Endothelial cell of umbilical vein (primary cell): ENCODE data around the gene SHBG. TPM values are rescaled to one million over a fixed set of nuclear protein-coding genes. Genes with fewer than 3 reads are reported as not detected.
A peak's percentile ranks its signal among the peaks of the same experiment; 100 is the strongest.

Experiments used
- BruUV-seq: library from RNA; stranded (reverse); fragments of 400-500 nt; replicated peaks from 2 replicates; lab custom pipeline; 2021; lab: Mats Ljungman, UMichigan
- CTCF ChIA-PET: fragments of 300-600, 350-600 bp; sonication (Branson Sonifier 250); formaldehyde crosslinking; loops from one replicate; lab custom pipeline; 2021; ENCODE audit warnings: antibody characterized with exemption, inconsistent platforms; lab: Charles Lee
- POLR2A ChIA-PET: fragments of 300-600, 350-600 bp; sonication (Branson Sonifier 250); formaldehyde crosslinking; loops from one replicate; lab custom pipeline; 2021; ENCODE audit warnings: antibody characterized with exemption, inconsistent platforms; lab: Charles Lee
- DNase-seq: peaks from one replicate; pipeline ENCODE4 v3.0.0-alpha.2; 2011; ENCODE audit warnings: low read depth, low spot score
- FAIRE-seq: peaks from 2 replicates; lab custom pipeline; 2011; peaks lifted over from hg19 to GRCh38; lab: Jason Lieb, UNC
- H2AFZ ChIP-seq: 2 replicates; pipeline ENCODE4 v1.6.0; 2012; ENCODE audit warnings: low read depth, low read length, control low read depth, inconsistent platforms
- H3K27ac ChIP-seq: 2 replicates; pipeline ENCODE4 v1.5.1; 2011; ENCODE audit warnings: low read depth, mild to moderate bottlenecking, control low read depth, low read length, moderate library complexity; ENCODE audit not compliant: insufficient read depth
- H3K27me3 ChIP-seq, 2 experiments: 2 replicates each; pipeline versions ENCODE4 v1.6.0 to v1.6.1; 2011; ENCODE audit warnings: low read length in 2 of 2, mixed read lengths in 1 of 2; ENCODE audit not compliant: control insufficient read depth in 2 of 2, insufficient read depth in 2 of 2
- H3K36me3 ChIP-seq, 2 experiments: 2 replicates in 1 of 2; 3 replicates in 1 of 2; pipeline ENCODE4 v1.5.1; 2011; ENCODE audit warnings: low read length in 2 of 2, mild to moderate bottlenecking in 1 of 2, moderate library complexity in 1 of 2; ENCODE audit not compliant: control insufficient read depth in 2 of 2, insufficient read depth in 2 of 2; ENCODE audit errors: extremely low read depth in 1 of 2
- H3K4me1 ChIP-seq: 3 replicates; pipeline ENCODE4 v1.5.1; 2011; ENCODE audit warnings: mild to moderate bottlenecking, low read length; ENCODE audit not compliant: control insufficient read depth, insufficient read depth; ENCODE audit errors: extremely low read depth
- H3K4me2 ChIP-seq: 2 replicates; pipeline ENCODE4 v1.6.1; 2011; ENCODE audit warnings: low read length, control low read depth, mixed read lengths; ENCODE audit not compliant: insufficient read depth
- H3K4me3 ChIP-seq, 3 experiments: fragments of 200-600 bp in 1 of 3; sonication (generic), shearing (Covaris generic) in 1 of 3; replicated peaks in 1 of 3; 2 replicates each; pipeline ENCODE4 v1.5.1; 2011 to 2016; ENCODE audit warnings: control low read depth in 3 of 3, low read length in 3 of 3, mild to moderate bottlenecking in 2 of 3, inconsistent platforms in 1 of 3, low read depth in 1 of 3, moderate library complexity in 1 of 3; ENCODE audit not compliant: insufficient read depth in 1 of 3
- H3K79me2 ChIP-seq: 2 replicates; pipeline ENCODE4 v1.6.0; 2012; ENCODE audit warnings: low read length, inconsistent platforms; ENCODE audit not compliant: control insufficient read depth, insufficient read depth
- H3K9ac ChIP-seq: replicated peaks from 2 replicates; pipeline ENCODE3; 2011; ENCODE audit warnings: low read length, control low read depth; ENCODE audit not compliant: insufficient read depth; ENCODE audit errors: extremely low read depth
- H3K9me1 ChIP-seq: replicated peaks from 3 replicates; pipeline ENCODE4 v1.6.0; 2011; ENCODE audit warnings: mild to moderate bottlenecking, low read length; ENCODE audit not compliant: control insufficient read depth, insufficient read depth; ENCODE audit errors: extremely low read depth
- H3K9me3 ChIP-seq: replicated peaks from 2 replicates; pipeline ENCODE4 v1.5.1; 2012; ENCODE audit warnings: low read length, inconsistent platforms; ENCODE audit not compliant: control insufficient read depth, insufficient read depth
- H4K20me1 ChIP-seq: replicated peaks from 2 replicates; pipeline ENCODE3; 2011; ENCODE audit warnings: mild to moderate bottlenecking, low read length; ENCODE audit not compliant: control insufficient read depth, insufficient read depth; ENCODE audit errors: extremely low read depth
- EZH2 ChIP-seq: IDR thresholded peaks from 2 replicates; pipeline ENCODE4 v1.6.1; 2012; ENCODE audit warnings: borderline replicate concordance, low read depth, mild to moderate bottlenecking, moderate library complexity, low read length, inconsistent platforms; ENCODE audit not compliant: severe bottlenecking
- FOS ChIP-seq: IDR thresholded peaks from 2 replicates; pipeline ENCODE4 v1.6.1; 2011; ENCODE audit warnings: mild to moderate bottlenecking, low read length, moderate library complexity, borderline replicate concordance; ENCODE audit not compliant: insufficient read depth
- GATA2 ChIP-seq: IDR thresholded peaks from 2 replicates; pipeline ENCODE4 v1.7.0; 2011; ENCODE audit warnings: low read depth, mild to moderate bottlenecking, moderate library complexity, mixed read lengths, low read length; ENCODE audit not compliant: insufficient read length, insufficient read depth
- JUN ChIP-seq: IDR thresholded peaks from 2 replicates; pipeline ENCODE4 v1.6.1; 2011; ENCODE audit warnings: borderline replicate concordance, low read depth; ENCODE audit not compliant: insufficient read length, insufficient read depth
- MAX ChIP-seq: IDR thresholded peaks from 2 replicates; pipeline ENCODE4 v1.6.1; 2011; ENCODE audit not compliant: insufficient read depth, insufficient read length
- MYC ChIP-seq: IDR thresholded peaks from one replicate; pipeline ENCODE4 v1.6.1; 2011; ENCODE audit warnings: mild to moderate bottlenecking, low read depth, low read length
- POLR2A ChIP-seq: IDR thresholded peaks from 2 replicates; pipeline ENCODE4 v1.6.1; 2012; ENCODE audit warnings: low read depth, mild to moderate bottlenecking, control low read depth, low read length
- POLR2AphosphoS5 ChIP-seq: IDR thresholded peaks from 2 replicates; pipeline ENCODE4 v1.6.1; 2012; ENCODE audit warnings: low read depth, mild to moderate bottlenecking, control low read depth, low read length, moderate library complexity; ENCODE audit not compliant: insufficient read depth
- dilution Hi-C: fragments of 300-500 bp; cut with MboI; formaldehyde crosslinking; loops from one replicate; pipeline ENCODE4 v1.15.0; 2019; ENCODE audit warnings: low sequenced_read_pairs; ENCODE audit not compliant: extremely low pct_ligation_motif_present
- intact Hi-C: fragments of 100-400 bp; cut with micrococcal nuclease; formaldehyde crosslinking; loops from one replicate; pipeline ENCODE4 v1.10.0; 2022
- polyA plus RNA-seq, 4 experiments: library from polyadenylated mRNA; depleted of rRNA in 3 of 4; stranded (reverse) in 3 of 4; unstranded in 1 of 4; fragments of >200 nt; gene quantifications; 2 replicates each; pipeline versions ENCODE4 v1.2.1 to v1.2.3, GENCODE V29; 2011 to 2012; ENCODE audit warnings: missing spikeins in 1 of 4
- total RNA-seq: library from RNA; stranded (reverse); gene quantifications from 2 replicates; pipeline ENCODE4 v1.2.3, GENCODE V29; 2021
- TF ChIP-seq, protein P1 (sequence below), 2 donors: IDR thresholded peaks; 1 replicate in 1 of 2; 2 replicates in 1 of 2; pipeline ENCODE4 v1.5.1; 2011; ENCODE audit warnings: low read length in 2 of 2, mild to moderate bottlenecking in 2 of 2, moderate library complexity in 2 of 2, control low read depth in 1 of 2, inconsistent platforms in 1 of 2, low read depth in 1 of 2; ENCODE audit not compliant: insufficient read depth in 1 of 2; ENCODE audit errors: extremely low read depth in 1 of 2

Gene SHBG
- total and polyA plus RNA-seq, 2 donors (not counting 3 experiments of a cell fraction or from before 2014, with no cell fraction given), result 0.51 TPM; not detected in 1

DNA sequence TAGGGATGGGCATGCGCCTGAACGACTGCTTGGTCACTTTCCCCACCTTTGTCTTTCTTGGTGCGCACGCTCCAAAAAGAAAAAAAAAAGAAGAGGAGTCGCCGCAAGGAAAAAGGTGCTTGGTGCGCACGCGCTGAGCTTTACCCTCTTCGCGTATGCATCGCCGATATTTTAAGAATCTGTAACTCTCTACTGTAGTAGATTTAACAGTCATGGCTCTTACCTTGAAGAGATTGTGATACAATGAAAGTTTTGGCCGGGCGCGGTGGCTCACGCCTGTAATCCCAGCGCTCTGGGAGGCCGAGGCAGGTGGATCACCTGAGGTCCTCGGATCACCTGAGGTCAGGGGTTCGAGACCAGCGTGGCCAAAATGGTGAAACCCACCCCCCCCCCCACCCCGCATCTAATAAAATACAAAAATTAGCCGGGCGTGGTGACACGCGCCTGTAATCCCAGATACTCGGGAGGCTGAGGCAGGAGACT is 14.6 kb upstream of the SHBG start:
- Histone ChIP-seq H3K4me3 (peak overlapping the region; percentile 10 to 61 (median 26)), H3K9me3 (no peaks in the 10 kb centered on the region), H2AFZ (peak overlapping the region; percentile 89), H4K20me1 (peaks cover 3% of the 10 kb centered on the region), H3K4me2 (peak overlapping the region; percentile 70), H3K79me2 (peaks cover 39% of the 10 kb centered on the region), H3K4me1 (peaks cover 24% of the 10 kb centered on the region), H3K27me3 (no peaks in the 10 kb centered on the region), H3K36me3 (no peaks in the 10 kb centered on the region), H3K9ac (peak overlapping the region; percentile 29), H3K9me1 (no peaks in the 10 kb centered on the region), H3K27ac (peak overlapping the region; percentile 15)
- POLR2A ChIA-PET, result interaction anchor here (0.6 to 2.3 kb wide), 3 partner anchors 12 to 72 kb away, joined by 3 to 8 read pairs (median 7); partner anchors contain the start of genes SAT2, TP53 and WRAP53
- FAIRE-seq (no peak), DNase-seq (no peak)
- no peak for TF ChIP-seq POLR2AphosphoS5
- no peak for TF ChIP-seq FOS
- TF ChIP-seq GATA2, result no peak
- TF ChIP-seq, protein P1, sequence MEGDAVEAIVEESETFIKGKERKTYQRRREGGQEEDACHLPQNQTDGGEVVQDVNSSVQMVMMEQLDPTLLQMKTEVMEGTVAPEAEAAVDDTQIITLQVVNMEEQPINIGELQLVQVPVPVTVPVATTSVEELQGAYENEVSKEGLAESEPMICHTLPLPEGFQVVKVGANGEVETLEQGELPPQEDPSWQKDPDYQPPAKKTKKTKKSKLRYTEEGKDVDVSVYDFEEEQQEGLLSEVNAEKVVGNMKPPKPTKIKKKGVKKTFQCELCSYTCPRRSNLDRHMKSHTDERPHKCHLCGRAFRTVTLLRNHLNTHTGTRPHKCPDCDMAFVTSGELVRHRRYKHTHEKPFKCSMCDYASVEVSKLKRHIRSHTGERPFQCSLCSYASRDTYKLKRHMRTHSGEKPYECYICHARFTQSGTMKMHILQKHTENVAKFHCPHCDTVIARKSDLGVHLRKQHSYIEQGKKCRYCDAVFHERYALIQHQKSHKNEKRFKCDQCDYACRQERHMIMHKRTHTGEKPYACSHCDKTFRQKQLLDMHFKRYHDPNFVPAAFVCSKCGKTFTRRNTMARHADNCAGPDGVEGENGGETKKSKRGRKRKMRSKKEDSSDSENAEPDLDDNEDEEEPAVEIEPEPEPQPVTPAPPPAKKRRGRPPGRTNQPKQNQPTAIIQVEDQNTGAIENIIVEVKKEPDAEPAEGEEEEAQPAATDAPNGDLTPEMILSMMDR (IDR thresholded peaks at IDR 0.05; ENCODE audit: extremely low read depth in 1 of 2, insufficient read depth in 1 of 2, low read depth in 1 of 2, low read length in 2 of 2), result no peak
- TF ChIP-seq JUN, result no peak
- no peak for TF ChIP-seq EZH2
- TF ChIP-seq MAX, result no peak
- TF ChIP-seq MYC, result no peak
- no peak for TF ChIP-seq POLR2A
- no TSS peak for BruUV-seq
- CTCF ChIA-PET, result interaction anchor here (0.7 to 2.0 kb wide), 6 partner anchors 12 to 102 kb away, joined by 4 to 11 read pairs (median 5); partner anchors contain the start of genes DNAH2, MPDU1, SAT2 and TP53
- intact Hi-C loops, result loop anchor here (1.0 to 10.0 kb wide), 5 partner anchors 12 to 229 kb away; partner anchors contain the start of genes SAT2, SENP3 and WRAP53
- dilution Hi-C loops, result no loop called here
